ENCODE results near the gene RNASET2.
"Not testable (repeated sequence)": the region's sequence is repeated elsewhere in the genome, so short reads cannot be mapped to it uniquely, and the experiment has no call there.

The RNASET2 gene

GRCh38 chr6:166900956-166901607, 55.3 kb downstream of the RNASET2 start:
- DNase-seq, result no peak

- DNase-seq, result no peak
Observed at GRCh38 chr6:166900130-166900708, 56.1 kb downstream of the RNASET2 start.

- no peak for DNase-seq
Observed at GRCh38 chr6:166898910-166899309, 57.4 kb downstream of the RNASET2 start.

- not testable (repeated sequence) for DNase-seq
Observed at GRCh38 chr6:166894614-166895013, 61.7 kb downstream of the RNASET2 start.

- DNase-seq, result not testable (repeated sequence)
Observed at GRCh38 chr6:166892472-166892871, 63.9 kb downstream of the RNASET2 start.

- DNase-seq, result not testable (repeated sequence)
Observed at GRCh38 chr6:166886773-166887172, 69.6 kb downstream of the RNASET2 start.

- DNase-seq, result not testable (repeated sequence)
Observed at GRCh38 chr6:166884958-166885357, 71.4 kb downstream of the RNASET2 start.

GRCh38 chr6:166879594-166879993, 76.8 kb downstream of the RNASET2 start:
- no peak for DNase-seq
